Measurements from ENCODE around the gene C3orf62.

- no peak for TF ChIP-seq CTCF (conservative IDR thresholded peaks at IDR 0.05)
- no peak for TF ChIP-seq EZH2 (IDR thresholded peaks at IDR 0.05; ENCODE audit: low read depth)
Measured at GRCh38 chr3:49277383-49277775, 347 bp upstream of the C3orf62 start.

Measured in PC-9 (cell line).